HCT116 (cell line): ENCODE measurements around the gene HMGXB4. TPM values are rescaled to one million over a fixed set of nuclear protein-coding genes. Genes with fewer than 3 reads are reported as not detected.

Source experiments
- ATAC-seq: fragments of 200-7000 bp; cut with Tn5 transposase; 2 replicates; pipeline ENCODE4 v1.9.1; 2020; ENCODE audit warnings: mild to moderate bottlenecking, moderate library complexity
- BruUV-seq: library from RNA; stranded (reverse); fragments of 400-500 nt; replicated peaks from 2 replicates; lab custom pipeline; 2021; lab: Mats Ljungman, UMichigan
- CTCF ChIA-PET: fragments of 300-600 bp; sonication (Branson Sonifier 250); formaldehyde crosslinking; loops from one replicate; lab custom pipeline; 2021; ENCODE audit warnings: antibody characterized with exemption; lab: Charles Lee
- POLR2A ChIA-PET: fragments of 300-600, 350-600 bp; sonication (Branson Sonifier 250); formaldehyde crosslinking; loops from one replicate; lab custom pipeline; 2021; ENCODE audit warnings: antibody characterized with exemption; lab: Charles Lee
- RAD21 ChIA-PET, 2 experiments: fragments of 300-600 bp; sonication (Branson Sonifier 250); formaldehyde crosslinking; loops; one replicate each; lab custom pipeline; 2023; ENCODE audit warnings: low total read pairs in 2 of 2; ENCODE audit not compliant: uncharacterized antibody in 2 of 2, unreplicated experiment in 2 of 2, low non-redundant PET in 1 of 2; lab: Charles Lee
- DNase-seq: peaks from one replicate; pipeline ENCODE4 v3.0.0-alpha.2; 2010; ENCODE audit warnings: low read depth, low spot score
- H2AFZ ChIP-seq: fragments of 200-600 bp; shearing (Covaris generic), sonication (generic); 2 replicates; pipeline ENCODE4 v1.6.1; 2017; ENCODE audit warnings: low read depth, mixed run types, mixed read lengths, antibody characterized with exemption, low read length; ENCODE audit not compliant: poor library complexity, severe bottlenecking
- H3K27ac ChIP-seq: 2 replicates; pipeline ENCODE4 v1.5.1; 2012; ENCODE audit warnings: low read depth, low read length
- H3K27me3 ChIP-seq: fragments of 200-600 bp; sonication (generic); 2 replicates; pipeline ENCODE4 v1.6.1; 2016; ENCODE audit warnings: mixed run types, low read length, mixed read lengths; ENCODE audit not compliant: insufficient read depth
- H3K36me3 ChIP-seq, 2 experiments: fragments of 200-500 bp in 1 of 2; fragments of 200-600 bp in 1 of 2; sonication (Bioruptor generic) in 1 of 2; sonication (generic) in 1 of 2; 2 replicates each; pipeline versions ENCODE4 v1.5.1 to v1.6.1; 2014 to 2016; ENCODE audit warnings: low read length in 2 of 2, inconsistent platforms in 1 of 2, mixed read lengths in 1 of 2, mixed run types in 1 of 2; ENCODE audit not compliant: insufficient read depth in 2 of 2, control insufficient read depth in 1 of 2
- H3K4me1 ChIP-seq, 2 experiments: fragments of 200-600 bp in 1 of 2; sonication (generic) in 1 of 2; 2 replicates each; pipeline versions ENCODE4 v1.5.1 to v1.6.1; 2012 to 2017; ENCODE audit warnings: low read length in 2 of 2, inconsistent platforms in 1 of 2, mild to moderate bottlenecking in 1 of 2, mixed read lengths in 1 of 2, mixed run types in 1 of 2, moderate library complexity in 1 of 2; ENCODE audit not compliant: insufficient read depth in 2 of 2, control insufficient read depth in 1 of 2
- H3K4me2 ChIP-seq: fragments of 200-600 bp; sonication (generic); 2 replicates; pipeline ENCODE4 v1.6.1; 2017; ENCODE audit warnings: mixed run types, low read length, mixed read lengths
- H3K4me3 ChIP-seq, 2 experiments: fragments of 200-600 bp in 1 of 2; sonication (generic) in 1 of 2; replicated peaks in 1 of 2; 2 replicates each; pipeline ENCODE4 v1.5.1; 2011 to 2016; ENCODE audit warnings: low read length in 2 of 2, control low read depth in 1 of 2, low read depth in 1 of 2, mild to moderate bottlenecking in 1 of 2, mixed read lengths in 1 of 2, mixed run types in 1 of 2
- H3K79me2 ChIP-seq: fragments of 200-600 bp; sonication (generic); 2 replicates; pipeline ENCODE4 v1.6.1; 2017; ENCODE audit warnings: mild to moderate bottlenecking, mixed run types, low read length, moderate library complexity, mixed read lengths; ENCODE audit not compliant: insufficient read depth
- H3K9ac ChIP-seq: fragments of 200-600 bp; sonication (generic); 2 replicates; pipeline ENCODE4 v1.6.1; 2016; ENCODE audit warnings: low read length, mixed read lengths
- H3K9me2 ChIP-seq: fragments of 200-600 bp; sonication (generic), shearing (Covaris generic); 2 replicates; pipeline ENCODE4 v1.6.1; 2017; ENCODE audit warnings: mixed run types, mild to moderate bottlenecking, moderate library complexity; ENCODE audit not compliant: insufficient read depth
- H3K9me3 ChIP-seq, 2 experiments: fragments of 200-500 bp in 1 of 2; fragments of 200-600 bp in 1 of 2; sonication (Bioruptor generic) in 1 of 2; sonication (generic) in 1 of 2; 2 replicates each; pipeline ENCODE4 v1.6.1; 2014 to 2017; ENCODE audit warnings: low read length in 2 of 2, mixed read lengths in 2 of 2, inconsistent platforms in 1 of 2, low read depth in 1 of 2, mild to moderate bottlenecking in 1 of 2, mixed run types in 1 of 2, moderate library complexity in 1 of 2; ENCODE audit not compliant: control insufficient read depth in 1 of 2, insufficient read depth in 1 of 2
- H4K20me1 ChIP-seq: fragments of 200-600 bp; sonication (generic), shearing (Covaris generic); 2 replicates; pipeline ENCODE4 v1.6.1; 2017; ENCODE audit warnings: mixed run types, mild to moderate bottlenecking, moderate library complexity; ENCODE audit not compliant: insufficient read depth
- CBX3 ChIP-seq: IDR thresholded peaks from 2 replicates; pipeline ENCODE4 v1.6.1; 2012; ENCODE audit warnings: low read depth
- CEBPB ChIP-seq: IDR thresholded peaks from 2 replicates; pipeline ENCODE4 v1.6.1; 2012; ENCODE audit warnings: low read depth
- ELF1 ChIP-seq: IDR thresholded peaks from 2 replicates; pipeline ENCODE4 v1.6.1; 2012; ENCODE audit warnings: low read depth, borderline replicate concordance
- EZH2phosphoT487 ChIP-seq: fragments of 200-600 bp; IDR thresholded peaks from 2 replicates; pipeline ENCODE4 v1.6.1; 2018; ENCODE audit warnings: antibody characterized with exemption, borderline replicate concordance
- FOSL1 ChIP-seq: IDR thresholded peaks from 2 replicates; pipeline ENCODE4 v1.6.1; 2012; ENCODE audit warnings: low read depth
- JUND ChIP-seq: IDR thresholded peaks from 2 replicates; pipeline ENCODE4 v1.6.1; 2012
- POLR2AphosphoS5 ChIP-seq: IDR thresholded peaks from 2 replicates; pipeline ENCODE4 v1.6.1; 2011; ENCODE audit warnings: mild to moderate bottlenecking, low read depth, low read length, moderate library complexity
- RAD21 ChIP-seq: IDR thresholded peaks from 2 replicates; pipeline ENCODE4 v1.6.1; 2012; ENCODE audit warnings: low read depth, mild to moderate bottlenecking
- SIN3A ChIP-seq: IDR thresholded peaks from 2 replicates; pipeline ENCODE4 v1.6.1; 2012; ENCODE audit warnings: low read depth
- ZFX ChIP-seq: fragments of 450-650 bp; IDR thresholded peaks from 2 replicates; pipeline ENCODE4 v1.6.1; 2017
- ZNF274 ChIP-seq: fragments of 200-500 bp; sonication (Bioruptor generic); IDR thresholded peaks from 2 replicates; pipeline ENCODE4 v1.6.1; 2014; ENCODE audit warnings: mild to moderate bottlenecking, low read depth, low read length, inconsistent platforms
- intact Hi-C: fragments of 100-400 bp; cut with micrococcal nuclease; formaldehyde crosslinking; loops from 2 replicates; pipeline ENCODE4 v1.10.0; 2022
- total RNA-seq: library from RNA; stranded (reverse); gene quantifications from one replicate; pipeline ENCODE4 v1.2.1, GENCODE V29; 2021; ENCODE audit not compliant: unreplicated experiment
- TF ChIP-seq, protein P1 (sequence below), 3 experiments: fragments of 200-600 bp in 1 of 3; sonication (generic) in 1 of 3; IDR thresholded peaks in 2 of 3; conservative IDR thresholded peaks in 1 of 3; 2 replicates each; pipeline ENCODE4 v1.5.1; 2012 to 2017; ENCODE audit warnings: low read depth in 2 of 3, low read length in 2 of 3, antibody characterized with exemption in 1 of 3, borderline replicate concordance in 1 of 3, control low read depth in 1 of 3, mild to moderate bottlenecking in 1 of 3, mixed read lengths in 1 of 3, mixed run types in 1 of 3, moderate library complexity in 1 of 3; ENCODE audit not compliant: insufficient read depth in 1 of 3
- TF ChIP-seq, protein P2 (sequence below): IDR thresholded peaks from 2 replicates; pipeline ENCODE4 v1.6.1; 2012
- TF ChIP-seq, protein P3 (sequence below): IDR thresholded peaks from 2 replicates; pipeline ENCODE4 v1.6.1; 2012; ENCODE audit warnings: low read depth
- TF ChIP-seq, protein P4 (sequence below): IDR thresholded peaks from 2 replicates; pipeline ENCODE4 v1.6.1; 2011; ENCODE audit warnings: mild to moderate bottlenecking, low read length, moderate library complexity; ENCODE audit not compliant: insufficient replicate concordance; ENCODE audit errors: extremely low read depth

HMGXB4 gene
- total RNA-seq, 1 experiment from 2014 or later, result 36.7 TPM

DNA sequence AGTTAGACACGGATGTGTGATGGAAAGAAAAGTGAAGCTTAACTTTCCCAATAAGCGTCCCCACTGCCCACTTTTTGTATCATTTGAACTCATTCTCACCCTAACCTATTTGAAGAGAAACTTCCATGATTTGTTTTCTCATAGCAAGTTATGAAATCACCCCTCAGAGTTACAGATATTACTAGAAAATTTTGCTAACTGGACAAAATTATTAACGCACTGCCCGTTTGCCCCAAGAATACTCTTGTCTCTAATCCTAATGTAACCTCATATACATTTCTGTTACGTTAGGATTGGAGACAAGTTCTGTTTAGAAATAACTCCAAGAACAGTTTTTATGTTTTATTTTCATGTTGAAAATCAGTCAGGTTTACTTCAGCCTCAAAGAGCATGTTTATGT, 67.9 kb downstream of the HMGXB4 start (continued):
- TF ChIP-seq, protein P1, sequence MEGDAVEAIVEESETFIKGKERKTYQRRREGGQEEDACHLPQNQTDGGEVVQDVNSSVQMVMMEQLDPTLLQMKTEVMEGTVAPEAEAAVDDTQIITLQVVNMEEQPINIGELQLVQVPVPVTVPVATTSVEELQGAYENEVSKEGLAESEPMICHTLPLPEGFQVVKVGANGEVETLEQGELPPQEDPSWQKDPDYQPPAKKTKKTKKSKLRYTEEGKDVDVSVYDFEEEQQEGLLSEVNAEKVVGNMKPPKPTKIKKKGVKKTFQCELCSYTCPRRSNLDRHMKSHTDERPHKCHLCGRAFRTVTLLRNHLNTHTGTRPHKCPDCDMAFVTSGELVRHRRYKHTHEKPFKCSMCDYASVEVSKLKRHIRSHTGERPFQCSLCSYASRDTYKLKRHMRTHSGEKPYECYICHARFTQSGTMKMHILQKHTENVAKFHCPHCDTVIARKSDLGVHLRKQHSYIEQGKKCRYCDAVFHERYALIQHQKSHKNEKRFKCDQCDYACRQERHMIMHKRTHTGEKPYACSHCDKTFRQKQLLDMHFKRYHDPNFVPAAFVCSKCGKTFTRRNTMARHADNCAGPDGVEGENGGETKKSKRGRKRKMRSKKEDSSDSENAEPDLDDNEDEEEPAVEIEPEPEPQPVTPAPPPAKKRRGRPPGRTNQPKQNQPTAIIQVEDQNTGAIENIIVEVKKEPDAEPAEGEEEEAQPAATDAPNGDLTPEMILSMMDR (IDR thresholded peaks at IDR 0.05 in 2 of 3, conservative IDR thresholded peaks at IDR 0.05 in 1 of 3; ENCODE audit: borderline replicate concordance in 1 of 3, insufficient read depth in 1 of 3, low read depth in 2 of 3, low read length in 2 of 3), result no peak
- TF ChIP-seq ELF1, result no peak
- TF ChIP-seq FOSL1, result no peak
- TF ChIP-seq EZH2phosphoT487, result no peak
- no peak for TF ChIP-seq RAD21
- no peak for TF ChIP-seq CBX3

DNA sequence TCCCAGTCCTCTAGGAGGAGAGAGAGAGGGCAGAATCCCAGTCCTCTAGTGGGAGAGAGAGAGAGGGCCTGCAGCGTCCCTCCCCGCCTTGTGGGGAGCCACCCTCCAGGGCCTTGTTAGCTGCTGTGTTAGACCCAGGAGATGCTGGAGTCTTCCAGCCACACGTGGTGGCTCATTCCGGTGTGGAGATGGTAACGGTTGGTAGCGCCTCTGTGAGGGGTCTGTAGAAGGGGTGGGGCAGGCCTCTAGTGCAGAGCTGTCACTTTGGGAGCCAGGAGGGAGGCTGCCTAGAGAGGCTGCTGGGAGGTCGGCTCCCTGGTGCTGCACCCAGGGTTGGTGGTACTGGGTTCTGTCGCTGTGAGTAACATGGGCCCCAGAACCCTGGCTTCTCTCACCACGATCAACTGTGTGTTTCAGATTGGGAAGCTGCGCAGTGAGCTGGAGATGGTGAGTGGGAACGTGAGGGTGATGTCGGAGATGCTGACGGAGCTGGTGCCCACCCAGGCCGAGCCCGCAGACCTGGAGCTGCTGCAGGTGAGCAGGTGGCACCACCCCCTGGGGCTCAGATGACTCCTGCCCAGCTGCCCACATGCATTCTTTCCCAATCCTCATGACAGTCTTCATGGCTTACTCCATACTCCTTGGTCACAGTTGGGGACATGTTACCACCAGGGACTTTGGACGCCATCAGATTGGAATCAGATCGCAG, 69.7 kb downstream of the HMGXB4 start:
- intact Hi-C loops, result no loop called here
- Histone ChIP-seq H3K36me3 (peaks cover 2 to 11% of the 10 kb centered on the region in 2 experiments; a peak in 2 of 4 replicates), H2AFZ (no peak overlapping the region), H3K4me3 (no peak overlapping the region), H3K9ac (no peak overlapping the region), H3K27ac (no peak overlapping the region), H3K9me3 (no peaks in the 10 kb centered on the region), H4K20me1 (no peaks in the 10 kb centered on the region), H3K27me3 (no peaks in the 10 kb centered on the region), H3K4me1 (no peaks in the 10 kb centered on the region), H3K9me2 (no peaks in the 10 kb centered on the region), H3K79me2 (no peaks in the 10 kb centered on the region), H3K4me2 (no peak overlapping the region)
- CTCF ChIA-PET, result no interaction called here
- RAD21 ChIA-PET, result no interaction called here
- no TSS peak for BruUV-seq
- DNase-seq (no peak), ATAC-seq (no peak)
- POLR2A ChIA-PET, result no interaction called here
- TF ChIP-seq, protein P2, sequence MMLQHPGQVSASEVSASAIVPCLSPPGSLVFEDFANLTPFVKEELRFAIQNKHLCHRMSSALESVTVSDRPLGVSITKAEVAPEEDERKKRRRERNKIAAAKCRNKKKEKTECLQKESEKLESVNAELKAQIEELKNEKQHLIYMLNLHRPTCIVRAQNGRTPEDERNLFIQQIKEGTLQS, result no peak
- TF ChIP-seq POLR2AphosphoS5 (no peak), SIN3A (no peak), CEBPB (no peak), JUND (no peak), RAD21 (no peak), FOSL1 (no peak), ZFX (no peak), ZNF274 (no peak)
- TF ChIP-seq, protein P3, sequence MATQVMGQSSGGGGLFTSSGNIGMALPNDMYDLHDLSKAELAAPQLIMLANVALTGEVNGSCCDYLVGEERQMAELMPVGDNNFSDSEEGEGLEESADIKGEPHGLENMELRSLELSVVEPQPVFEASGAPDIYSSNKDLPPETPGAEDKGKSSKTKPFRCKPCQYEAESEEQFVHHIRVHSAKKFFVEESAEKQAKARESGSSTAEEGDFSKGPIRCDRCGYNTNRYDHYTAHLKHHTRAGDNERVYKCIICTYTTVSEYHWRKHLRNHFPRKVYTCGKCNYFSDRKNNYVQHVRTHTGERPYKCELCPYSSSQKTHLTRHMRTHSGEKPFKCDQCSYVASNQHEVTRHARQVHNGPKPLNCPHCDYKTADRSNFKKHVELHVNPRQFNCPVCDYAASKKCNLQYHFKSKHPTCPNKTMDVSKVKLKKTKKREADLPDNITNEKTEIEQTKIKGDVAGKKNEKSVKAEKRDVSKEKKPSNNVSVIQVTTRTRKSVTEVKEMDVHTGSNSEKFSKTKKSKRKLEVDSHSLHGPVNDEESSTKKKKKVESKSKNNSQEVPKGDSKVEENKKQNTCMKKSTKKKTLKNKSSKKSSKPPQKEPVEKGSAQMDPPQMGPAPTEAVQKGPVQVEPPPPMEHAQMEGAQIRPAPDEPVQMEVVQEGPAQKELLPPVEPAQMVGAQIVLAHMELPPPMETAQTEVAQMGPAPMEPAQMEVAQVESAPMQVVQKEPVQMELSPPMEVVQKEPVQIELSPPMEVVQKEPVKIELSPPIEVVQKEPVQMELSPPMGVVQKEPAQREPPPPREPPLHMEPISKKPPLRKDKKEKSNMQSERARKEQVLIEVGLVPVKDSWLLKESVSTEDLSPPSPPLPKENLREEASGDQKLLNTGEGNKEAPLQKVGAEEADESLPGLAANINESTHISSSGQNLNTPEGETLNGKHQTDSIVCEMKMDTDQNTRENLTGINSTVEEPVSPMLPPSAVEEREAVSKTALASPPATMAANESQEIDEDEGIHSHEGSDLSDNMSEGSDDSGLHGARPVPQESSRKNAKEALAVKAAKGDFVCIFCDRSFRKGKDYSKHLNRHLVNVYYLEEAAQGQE, result no peak
- TF ChIP-seq, protein P4, sequence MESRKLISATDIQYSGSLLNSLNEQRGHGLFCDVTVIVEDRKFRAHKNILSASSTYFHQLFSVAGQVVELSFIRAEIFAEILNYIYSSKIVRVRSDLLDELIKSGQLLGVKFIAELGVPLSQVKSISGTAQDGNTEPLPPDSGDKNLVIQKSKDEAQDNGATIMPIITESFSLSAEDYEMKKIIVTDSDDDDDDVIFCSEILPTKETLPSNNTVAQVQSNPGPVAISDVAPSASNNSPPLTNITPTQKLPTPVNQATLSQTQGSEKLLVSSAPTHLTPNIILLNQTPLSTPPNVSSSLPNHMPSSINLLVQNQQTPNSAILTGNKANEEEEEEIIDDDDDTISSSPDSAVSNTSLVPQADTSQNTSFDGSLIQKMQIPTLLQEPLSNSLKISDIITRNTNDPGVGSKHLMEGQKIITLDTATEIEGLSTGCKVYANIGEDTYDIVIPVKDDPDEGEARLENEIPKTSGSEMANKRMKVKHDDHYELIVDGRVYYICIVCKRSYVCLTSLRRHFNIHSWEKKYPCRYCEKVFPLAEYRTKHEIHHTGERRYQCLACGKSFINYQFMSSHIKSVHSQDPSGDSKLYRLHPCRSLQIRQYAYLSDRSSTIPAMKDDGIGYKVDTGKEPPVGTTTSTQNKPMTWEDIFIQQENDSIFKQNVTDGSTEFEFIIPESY, result no peak
